Left forelimb (tissue), 1 donor: ENCODE measurements around the gene FBXO11.
"Not testable (repeated sequence)": the region's sequence is repeated elsewhere in the genome, so short reads cannot be mapped to it uniquely, and the experiment has no call there.

Experiments
- DNase-seq: peaks from one replicate; pipeline ENCODE4 v3.0.0-alpha.2; 2018; ENCODE audit warnings: low spot score

The FBXO11 gene

DNA sequence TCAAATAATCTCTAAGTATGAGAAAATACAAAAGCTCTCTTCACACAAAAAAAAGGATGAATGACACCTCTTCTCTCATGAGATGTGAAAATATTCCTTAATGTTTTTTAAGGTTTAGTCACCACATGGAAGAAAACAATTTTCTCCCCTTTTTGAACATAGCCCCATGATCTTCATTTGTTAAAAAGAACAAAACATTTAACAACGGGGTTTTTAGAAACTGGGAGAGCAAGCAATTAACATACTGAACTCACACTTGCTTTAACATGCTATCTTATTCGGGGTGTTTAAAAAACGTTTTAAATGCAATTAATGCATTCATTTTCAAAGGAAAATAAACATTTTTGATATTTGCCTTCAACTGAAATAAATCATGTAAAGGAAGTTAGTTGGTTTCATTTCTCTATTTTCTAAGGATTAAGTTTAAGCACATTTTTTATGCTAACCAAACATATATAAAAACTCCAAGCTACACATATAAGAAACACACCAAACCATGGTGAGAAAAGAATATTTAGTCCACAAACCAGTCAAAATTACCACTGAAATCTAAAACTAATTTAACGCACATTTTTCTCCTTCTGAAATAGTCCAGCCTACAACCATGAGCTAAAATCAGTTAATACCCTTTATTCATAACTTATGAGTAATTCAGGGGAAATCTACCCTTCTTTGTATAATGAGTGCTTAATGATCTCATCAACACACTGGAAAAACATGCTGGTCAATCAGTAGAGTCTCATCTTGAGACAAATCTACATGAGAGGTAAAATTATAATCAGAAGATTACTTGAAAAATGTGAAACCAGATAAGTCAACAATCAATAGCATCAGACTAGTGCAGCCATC is 8.2 kb downstream of the FBXO11 start:
- DNase-seq = no peak

DNA sequence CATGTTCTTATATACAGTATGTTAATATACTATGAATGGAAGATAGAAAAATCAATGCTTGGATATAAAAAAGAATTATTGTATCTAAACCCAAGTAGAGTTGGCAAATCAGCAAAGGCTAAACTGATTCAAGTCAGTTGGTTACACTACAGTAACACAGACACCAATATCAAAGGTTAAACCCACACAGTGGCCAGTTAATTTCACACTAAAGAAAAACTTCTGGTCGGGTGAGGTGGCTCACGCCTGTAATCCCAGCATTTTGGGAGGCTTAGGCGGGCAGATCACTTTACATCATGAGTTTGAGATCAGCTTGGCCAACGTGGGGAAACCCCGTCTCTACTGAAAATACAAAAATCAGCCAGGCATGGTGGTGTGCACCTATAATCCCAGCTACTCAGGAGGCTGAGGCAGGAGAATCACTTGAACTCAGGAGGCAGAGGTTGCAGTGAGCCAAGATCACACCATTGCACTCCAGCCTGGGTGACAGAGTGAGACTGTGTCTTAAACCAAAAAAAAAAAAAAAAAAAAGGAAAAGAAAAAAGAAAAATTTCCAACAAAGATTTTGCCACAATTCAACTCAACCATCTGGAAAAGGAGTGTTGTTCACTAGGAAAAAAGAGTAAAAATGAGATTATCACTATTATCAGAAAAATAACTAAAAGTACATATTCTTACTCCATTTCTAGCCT is 9.0 kb downstream of the FBXO11 start:
- not testable (repeated sequence) for DNase-seq

DNA sequence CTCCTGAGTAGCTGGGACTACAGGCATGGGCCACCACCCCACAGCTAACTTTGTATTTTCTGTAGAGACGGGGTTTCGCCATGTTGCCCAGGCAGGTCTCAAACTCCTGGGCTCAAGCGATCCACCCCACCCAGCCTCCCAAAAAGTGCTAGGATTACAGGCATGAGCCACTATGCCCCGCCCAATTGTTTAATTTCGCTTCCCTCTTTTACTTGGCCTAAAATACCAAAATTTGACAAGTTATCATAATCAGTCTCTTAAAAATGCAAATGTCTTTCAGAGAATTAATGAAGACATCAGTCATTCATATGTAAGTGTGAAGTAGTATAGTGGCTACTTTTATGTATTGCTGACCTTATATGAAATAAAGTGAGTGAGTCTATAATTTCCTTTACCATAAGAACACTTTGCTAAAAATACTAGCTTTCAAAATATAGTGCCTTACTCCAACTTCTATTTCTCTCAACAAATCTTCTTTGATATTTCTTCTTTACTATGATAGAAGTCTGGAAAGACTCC is 9.8 kb downstream of the FBXO11 start:
- no peak for DNase-seq

DNA sequence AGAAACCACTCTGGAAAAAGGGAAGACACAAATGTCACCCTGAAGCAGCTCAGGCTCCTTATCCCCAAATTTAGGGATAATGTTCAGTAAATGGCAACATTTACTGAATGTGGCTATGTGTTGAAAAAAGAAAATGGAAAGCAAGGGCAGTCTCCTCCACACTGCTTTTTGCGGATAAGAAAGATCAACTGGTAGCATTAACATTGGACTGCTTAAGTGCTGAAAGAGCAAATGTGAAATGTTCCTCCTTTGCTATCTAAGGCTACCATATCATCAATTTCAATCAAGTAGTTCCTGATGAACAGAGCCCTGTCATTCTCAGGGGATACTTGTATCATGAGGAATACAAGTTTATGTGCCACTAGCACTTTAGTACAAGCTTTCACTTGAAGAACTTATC is 12.5 kb downstream of the FBXO11 start:
- no peak for DNase-seq

DNA sequence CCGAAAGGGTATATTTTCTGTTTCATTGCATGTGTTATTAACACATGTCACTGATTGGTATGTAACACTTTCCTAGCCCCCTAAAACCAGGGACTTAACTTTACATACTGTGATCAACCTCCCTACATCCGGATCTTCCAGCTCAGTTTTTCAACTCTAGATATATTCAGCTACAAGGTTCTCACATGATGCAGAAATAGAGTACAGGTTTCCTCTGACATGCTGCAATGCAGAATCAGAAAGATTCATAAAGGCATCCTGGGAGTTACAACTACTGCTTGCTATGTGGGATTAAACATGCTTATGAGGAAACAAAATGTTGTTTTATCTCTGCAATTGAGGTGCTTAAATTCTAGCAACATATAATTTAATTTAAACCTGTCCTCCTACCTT is 14.0 kb downstream of the FBXO11 start:
- no peak for DNase-seq

DNA sequence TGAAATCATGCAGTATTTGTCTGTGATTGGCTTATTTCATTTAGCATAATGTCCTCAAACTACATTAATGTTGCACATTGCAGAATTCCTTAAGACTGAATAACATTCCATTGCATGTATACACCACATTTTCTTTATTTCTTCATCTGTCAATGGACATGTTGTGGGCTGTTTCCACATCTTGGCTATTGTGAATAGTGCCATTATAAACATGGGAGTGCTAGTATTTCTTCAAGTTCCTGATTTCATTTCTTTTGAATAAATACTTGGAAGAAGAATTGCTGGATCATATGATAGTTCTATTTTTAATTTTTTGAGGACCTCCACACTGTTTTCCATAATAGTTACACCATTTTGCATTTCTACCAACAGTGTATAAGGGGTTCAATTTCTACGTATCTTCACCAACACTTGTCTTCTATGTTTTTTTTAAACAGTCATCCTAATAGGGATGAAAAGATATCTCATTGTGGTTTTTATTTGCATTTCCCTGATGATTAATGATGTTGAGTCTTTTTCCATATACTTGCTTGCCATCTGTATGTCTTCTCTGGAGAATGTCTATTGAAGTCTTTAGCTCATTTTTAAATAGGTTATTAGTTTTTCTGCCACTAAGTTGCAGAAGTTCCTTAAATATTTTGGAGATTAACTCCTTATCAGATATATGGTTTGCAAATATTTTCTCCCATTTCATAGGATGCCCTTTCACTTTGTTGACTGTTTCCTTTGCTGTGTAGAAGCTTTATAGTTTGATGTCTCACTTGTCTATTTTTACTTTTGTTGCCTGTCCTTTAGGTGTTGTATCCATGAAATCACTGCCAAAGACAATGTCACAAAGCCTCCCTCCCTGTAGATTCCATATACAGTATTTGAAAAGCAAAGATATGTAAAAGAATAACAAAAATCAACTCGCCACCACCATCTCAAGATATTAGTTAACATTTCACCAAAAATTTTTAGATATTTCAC is 14.6 kb downstream of the FBXO11 start:
- DNase-seq = no peak

DNA sequence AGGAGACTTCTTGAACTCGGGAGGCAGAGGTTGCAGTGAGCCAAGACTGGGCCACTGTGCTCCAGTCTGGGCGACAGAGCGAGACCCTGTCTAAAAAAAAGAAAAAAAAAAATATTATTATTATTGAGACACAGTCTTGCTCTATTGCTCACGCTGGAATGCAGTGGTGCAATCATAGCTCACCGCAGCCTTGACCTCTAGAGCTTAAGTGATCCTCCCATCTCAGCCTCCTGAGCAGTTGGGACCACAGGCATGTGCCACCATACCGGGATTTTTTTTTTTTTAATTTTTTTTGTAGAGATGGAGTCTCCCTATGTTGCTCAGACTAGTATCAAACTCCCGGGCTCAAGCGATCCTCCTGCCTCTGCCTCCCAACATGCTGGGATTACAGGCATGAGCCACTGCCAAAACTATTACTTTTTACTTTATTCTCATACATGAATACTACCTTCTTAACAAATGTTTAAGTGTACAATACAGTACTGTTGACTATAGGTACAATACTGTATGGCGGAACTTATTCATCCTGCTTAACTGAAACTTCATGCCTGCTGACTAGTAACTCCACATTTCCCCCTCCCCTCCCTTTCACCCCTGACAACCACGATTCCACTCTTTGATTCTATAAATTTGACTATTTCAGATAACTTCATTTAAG is 15.5 kb downstream of the FBXO11 start:
- no peak for DNase-seq

DNA sequence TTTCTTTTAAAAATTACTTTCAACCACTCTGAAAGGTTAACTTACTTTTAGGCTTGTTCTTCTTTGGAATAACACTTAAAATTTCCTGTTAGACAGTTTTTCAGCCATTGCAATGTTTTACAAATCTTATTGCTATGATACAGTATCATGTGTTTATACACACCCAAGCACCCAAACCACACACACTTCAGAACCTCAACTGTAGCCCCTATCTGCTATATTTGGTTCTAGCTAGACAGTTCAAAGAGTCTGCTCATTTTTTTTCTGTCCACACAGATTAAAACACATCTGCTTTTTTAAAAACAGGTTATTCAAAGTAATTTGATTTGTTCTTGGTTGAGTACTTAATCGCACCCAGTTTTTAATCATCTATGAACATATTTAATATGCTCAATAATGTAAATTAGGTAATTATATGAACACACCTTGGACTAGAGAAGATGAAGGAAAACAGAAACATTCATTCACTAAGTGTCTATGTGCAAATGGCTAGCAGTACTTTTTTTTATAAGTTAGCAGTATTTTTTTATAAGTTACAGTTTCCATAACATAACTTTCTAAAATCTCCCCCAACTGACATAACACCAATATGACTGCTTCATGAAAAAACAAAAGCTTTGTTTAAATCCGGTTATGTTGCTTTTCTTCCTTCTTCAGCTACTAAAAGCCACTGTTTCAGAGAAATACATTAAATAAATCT is 17.6 kb downstream of the FBXO11 start:
- no peak for DNase-seq

DNA sequence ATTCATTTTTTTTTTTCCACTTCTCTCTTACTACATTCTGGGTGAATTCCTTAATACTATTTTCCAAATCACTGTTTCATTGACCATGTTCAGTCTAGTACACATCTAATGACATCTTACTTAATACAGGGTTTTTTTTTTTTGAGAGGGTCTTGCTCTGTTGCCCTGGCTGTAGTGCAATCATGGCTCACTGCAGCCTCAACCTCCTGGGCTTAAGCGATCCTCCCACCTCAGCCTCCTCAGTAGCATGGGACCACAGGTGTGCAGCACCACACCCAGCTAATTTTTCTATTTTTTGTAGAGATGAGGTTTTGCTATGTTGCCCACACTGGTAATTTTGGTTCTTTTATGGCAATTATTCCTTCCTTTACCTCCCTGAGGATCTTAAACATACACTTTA is 29.4 kb downstream of the FBXO11 start:
- no peak for DNase-seq

DNA sequence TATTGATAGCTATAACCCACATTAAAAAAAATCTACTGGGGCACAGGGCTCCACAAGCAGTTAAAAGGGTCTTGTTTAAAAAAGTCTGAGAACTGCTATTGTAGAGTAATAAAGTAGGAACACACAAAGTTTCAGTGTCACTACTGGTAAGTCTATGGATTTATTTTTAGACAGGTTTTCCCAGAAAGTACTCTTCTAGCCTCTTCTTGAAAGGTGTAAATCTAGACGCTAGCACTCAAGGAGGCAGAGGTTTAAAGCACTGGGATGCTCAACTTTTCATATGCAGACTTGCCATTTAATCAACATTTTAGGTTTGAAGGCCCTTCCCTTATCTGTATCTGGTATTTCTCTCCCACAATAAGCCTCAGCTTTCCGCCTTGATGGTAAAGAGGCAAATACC is 33.4 kb downstream of the FBXO11 start:
- no peak for DNase-seq

DNA sequence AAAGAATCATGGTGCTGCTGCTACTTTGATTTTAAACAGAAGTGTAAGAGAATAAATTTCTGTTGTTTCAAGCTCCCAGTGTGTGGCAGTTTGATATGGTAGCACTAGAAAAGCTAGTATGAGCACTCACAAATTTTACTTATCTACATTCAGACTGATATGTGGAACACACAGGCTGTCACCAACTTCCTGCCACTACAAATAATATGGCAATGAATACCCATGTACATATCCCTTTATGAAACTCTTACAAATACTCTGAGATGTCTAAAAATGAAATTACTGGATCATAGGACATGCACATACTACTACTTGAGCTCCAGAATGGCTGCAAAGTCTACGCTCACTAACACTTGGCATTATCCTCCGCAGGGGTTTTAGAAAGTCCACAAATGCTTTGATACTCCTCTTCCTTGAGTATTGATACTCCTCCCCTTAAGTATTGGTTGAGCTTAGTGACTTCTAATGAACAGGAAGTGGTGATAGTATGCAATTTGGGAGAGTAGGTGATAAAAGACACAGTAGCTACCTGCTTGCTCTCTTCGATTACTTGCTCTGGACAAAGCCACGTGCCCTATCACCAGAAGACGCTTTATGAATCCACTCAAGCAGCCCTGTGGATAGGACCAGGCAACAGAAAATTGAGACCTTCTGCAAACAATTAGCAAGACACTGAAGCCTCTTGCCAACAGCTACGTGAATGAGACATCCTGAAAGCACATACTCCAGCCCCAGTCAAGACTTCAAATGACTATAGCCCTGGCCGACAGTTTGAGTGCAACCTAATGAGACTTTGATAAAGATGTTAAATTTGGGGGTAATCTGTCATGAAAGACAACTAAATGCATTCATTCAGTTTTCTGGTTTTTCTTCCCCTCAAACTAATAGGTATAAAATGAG is 35.4 kb downstream of the FBXO11 start:
- DNase-seq = no peak

DNA sequence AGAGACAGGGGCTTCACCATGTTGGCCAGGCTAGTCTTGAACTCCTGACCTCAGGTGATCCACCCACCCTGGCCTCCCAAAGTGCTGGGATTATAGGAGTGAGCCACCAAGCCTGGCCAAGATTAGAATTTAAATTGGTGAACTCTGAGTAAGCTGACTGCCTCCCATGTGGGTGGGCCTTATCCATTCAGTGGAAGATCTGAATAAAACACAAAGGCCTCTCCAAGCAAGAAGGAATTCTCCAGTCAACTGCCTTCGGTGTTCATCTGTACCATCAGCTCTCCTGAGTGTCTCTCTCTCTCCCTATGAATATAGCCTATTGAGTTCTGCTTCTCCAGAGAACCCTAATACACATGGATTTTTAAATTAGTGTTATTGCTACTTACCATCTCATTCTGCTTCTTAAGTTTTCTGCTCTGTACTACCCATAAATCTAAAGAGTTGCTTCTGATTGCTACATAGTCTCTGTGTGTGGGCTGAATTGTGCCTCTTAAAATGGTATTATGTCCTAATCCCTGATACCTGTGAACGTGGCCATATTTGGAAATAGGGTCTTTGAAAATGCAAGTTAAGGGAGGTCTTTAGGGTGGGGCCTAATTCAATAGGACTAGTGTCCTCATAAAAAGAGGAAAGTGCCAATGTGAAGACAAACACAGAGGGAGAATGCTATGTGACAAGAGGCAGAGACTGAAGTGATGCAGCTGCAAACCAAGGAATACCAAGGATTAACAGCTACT is 36.3 kb downstream of the FBXO11 start:
- DNase-seq = no peak

DNA sequence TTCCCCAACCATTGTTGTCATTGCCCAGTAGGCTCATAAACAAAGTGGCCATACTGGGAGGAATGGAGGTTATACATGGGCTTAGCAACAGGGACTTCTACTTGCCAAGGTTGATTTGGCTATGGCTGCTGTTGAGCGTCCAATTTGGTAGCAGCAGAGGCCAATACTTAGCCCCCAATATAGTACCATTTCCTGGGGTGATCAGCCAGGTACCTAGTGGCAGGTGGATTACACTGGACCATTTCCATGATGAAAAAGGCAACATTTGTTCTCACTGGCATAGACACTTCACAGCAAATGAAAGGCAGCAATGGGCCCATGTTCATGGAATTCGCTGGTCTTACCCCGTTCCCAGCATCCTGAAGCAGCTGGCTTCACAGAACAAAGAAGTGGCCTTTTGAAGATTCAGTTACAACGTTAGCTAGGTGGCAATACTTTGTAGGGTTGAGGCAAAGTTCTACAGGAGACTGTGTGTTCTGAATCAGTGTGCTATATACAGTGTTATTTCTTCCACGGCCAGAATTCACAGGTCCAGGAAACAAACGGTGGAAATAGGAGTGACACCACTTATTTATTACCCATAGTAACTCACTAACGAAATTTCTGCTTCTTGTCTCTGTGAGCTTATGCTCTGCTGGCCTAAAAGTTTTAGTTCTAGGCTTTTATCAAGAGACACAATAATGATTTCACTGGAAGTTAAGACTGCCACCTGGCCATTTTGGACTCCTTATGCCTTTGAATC is 37.5 kb downstream of the FBXO11 start:
- DNase-seq = no peak

DNA sequence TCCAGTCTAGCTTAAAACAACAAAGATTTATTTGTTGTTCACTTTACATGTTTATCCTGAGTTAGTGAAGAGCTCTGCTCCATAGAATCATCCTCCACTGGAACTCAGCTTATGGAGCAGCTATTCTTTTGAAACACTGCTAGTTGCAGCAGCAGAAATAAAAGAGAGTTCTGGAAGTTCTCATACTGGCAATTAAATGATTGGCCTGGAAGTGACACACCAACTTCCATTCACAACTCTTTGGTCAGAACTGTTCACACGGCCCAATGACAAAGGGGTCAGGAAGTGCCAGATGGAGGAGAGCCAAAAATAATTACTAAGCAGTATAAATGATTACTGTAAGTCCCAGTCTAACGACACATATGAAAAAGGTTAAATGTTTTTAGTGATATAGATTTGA is 39.1 kb downstream of the FBXO11 start:
- DNase-seq = no peak

DNA sequence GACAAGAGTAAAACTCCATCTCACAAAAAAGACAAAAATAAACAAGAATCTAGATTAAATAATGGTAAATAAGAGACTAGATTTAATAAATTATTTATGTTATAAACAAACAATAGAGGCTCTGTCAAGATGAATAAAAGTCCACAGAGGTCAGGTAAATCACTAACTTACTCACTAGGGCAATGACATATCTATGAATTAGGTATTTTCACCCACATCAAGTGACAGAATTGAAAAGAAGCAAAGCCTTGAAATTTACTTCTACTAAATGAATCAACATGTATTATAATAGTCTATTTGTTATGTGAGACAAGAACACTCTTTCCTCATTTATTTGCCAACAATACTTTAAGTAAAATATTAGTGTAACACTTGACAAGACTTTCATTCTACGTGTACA is 41.7 kb downstream of the FBXO11 start:
- DNase-seq = no peak

DNA sequence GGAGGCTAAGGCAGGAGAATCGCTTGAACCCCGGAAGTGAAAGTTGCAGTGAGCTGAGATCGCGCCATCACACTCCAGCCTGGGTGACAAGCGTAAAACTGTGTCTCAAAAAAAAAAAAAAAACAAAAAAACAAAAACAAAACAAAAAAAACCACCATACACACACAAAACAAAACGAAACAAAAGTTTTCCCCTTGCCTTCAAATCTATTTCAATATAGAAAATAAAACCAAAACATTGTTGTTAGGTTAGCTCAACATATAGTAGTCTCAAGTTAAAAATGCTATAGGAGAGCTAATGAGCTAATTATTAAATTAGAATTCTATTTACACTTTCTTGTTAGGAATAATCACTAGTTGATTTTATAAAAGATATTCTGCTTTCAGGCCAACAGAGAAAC is 43.3 kb downstream of the FBXO11 start:
- DNase-seq = no peak

DNA sequence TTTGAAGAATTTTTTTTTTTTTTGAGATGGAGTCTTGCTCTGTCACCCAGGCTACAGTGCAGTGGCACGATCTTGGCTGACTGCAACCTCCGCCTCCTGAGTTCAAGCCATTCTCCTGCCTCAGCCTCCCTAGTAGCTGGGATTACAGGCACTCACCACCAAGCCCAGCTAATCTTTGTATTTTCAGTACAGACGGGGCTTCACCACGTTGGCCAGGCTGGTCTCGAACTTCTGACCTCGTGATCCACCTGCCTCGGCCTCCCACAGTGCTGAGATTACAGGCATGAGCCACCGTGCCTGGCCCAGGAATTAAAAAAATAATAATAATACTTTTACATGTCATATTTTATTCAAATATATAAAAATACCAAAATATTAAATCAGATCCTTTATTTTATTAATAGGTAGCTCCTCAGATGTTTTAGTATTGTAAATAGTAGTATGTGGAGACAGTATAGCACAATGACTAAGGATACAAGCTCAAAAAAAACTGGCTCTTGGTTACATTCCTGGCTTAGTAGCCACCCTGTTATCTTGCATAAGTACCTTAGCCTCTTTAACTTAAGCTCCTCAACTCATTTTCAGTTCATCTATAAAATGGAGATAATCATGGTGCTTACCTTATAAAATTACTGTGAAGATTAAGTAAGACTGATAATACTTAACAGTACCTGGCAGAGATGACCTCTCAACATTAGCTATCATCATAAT is 53.1 kb downstream of the FBXO11 start:
- DNase-seq = not testable (repeated sequence)

DNA sequence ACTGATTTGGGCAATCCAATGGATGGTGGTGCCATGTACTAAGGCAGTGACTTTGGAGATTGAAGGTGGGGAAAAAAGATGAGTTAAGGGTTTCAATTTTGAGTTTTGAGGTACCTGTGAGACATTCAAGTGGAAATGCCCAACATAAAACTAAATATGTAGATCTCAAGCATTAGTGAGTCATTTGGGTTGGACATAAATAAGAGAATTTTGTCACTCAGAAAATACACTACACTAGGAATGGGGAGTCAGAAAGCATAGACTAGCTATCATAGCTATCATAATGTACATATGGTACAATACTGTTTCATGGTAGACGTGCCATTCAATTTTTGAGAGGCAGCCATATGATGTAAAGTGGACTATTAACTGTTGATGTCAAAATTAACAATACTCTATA is 56.1 kb downstream of the FBXO11 start:
- DNase-seq = no peak
